ENCODE results near the gene MRPS34. TPM values are rescaled to one million over a fixed set of nuclear protein-coding genes. Genes with fewer than 3 reads are reported as not detected.
A peak's percentile ranks its signal among the peaks of the same experiment; 100 is the strongest.

Gene MRPS34
- total and polyA plus RNA-seq, 10 of the 15 experiments (the other 5 are each of a cell fraction or from before 2014, with no cell fraction given), result 3.6 to 285 (median 147) TPM

- FAIRE-seq (no peak), DNase-seq (ENCODE audit: low read depth, low spot score) (no peak), ATAC-seq (no peak)
- no peaks in the 10 kb centered on the region for H3K9me3 ChIP-seq (replicated peaks; ENCODE audit: control insufficient read depth, insufficient read depth, low read length)
- in situ Hi-C loops (cut with MboI), result no loop called here
- H3K79me2 ChIP-seq (ENCODE audit: control insufficient read depth, insufficient read depth, low read length), result no peaks in the 10 kb centered on the region
- ChIA-PET POLR2A (no interaction called here), CTCF (no interaction called here), RAD21 (ENCODE audit: unreplicated experiment) (no interaction called here), SMC1A (ENCODE audit: uncharacterized antibody, unreplicated experiment) (interaction anchor here (1.0 kb wide), 1 partner anchor 21 kb away, joined by 3 read pairs; no protein-coding TSS in a partner anchor)
- no peak overlapping the region for H3K9ac ChIP-seq (ENCODE audit: control insufficient read depth, insufficient read depth, low read length)
- H3K4me2 ChIP-seq (ENCODE audit: control insufficient read depth, insufficient read depth), result no peak overlapping the region
- no peak overlapping the region for H3K4me3 ChIP-seq
- no peak overlapping the region for H2AFZ ChIP-seq (ENCODE audit: control insufficient read depth, low read depth, low read length)
- H4K20me1 ChIP-seq (ENCODE audit: control insufficient read depth, insufficient read depth), result no peaks in the 10 kb centered on the region
- WGBS (ENCODE audit: insufficient coverage, insufficient replicate concordance, low lambda C conversion rate, missing lambda C conversion rate), result 82% methylated on average over 23 of the region's 25 CpGs
- H3K27me3 ChIP-seq (replicated peaks in 1 of 2; ENCODE audit: control insufficient read depth in 2 of 2, insufficient read depth in 2 of 2, low read length in 1 of 2), result no peaks in the 10 kb centered on the region
- no peaks in the 10 kb centered on the region for H3K4me1 ChIP-seq (ENCODE audit: control insufficient read depth, insufficient read depth, low read length)
- intact Hi-C loops (cut with micrococcal nuclease; ENCODE audit: unreplicated experiment), result no loop called here
- TSS peak; percentile 48 for BruUV-seq (replicated peaks)
- H3K27ac ChIP-seq (ENCODE audit: control insufficient read depth, insufficient read depth), result no peak overlapping the region
- H3K36me3 ChIP-seq (ENCODE audit: control insufficient read depth in 2 of 2, insufficient read depth in 2 of 2, low read length in 1 of 2), result peaks cover 6 to 13% of the 10 kb centered on the region in 2 experiments
- TF ChIP-seq ASH2L (IDR thresholded peaks at IDR 0.05; ENCODE audit: borderline replicate concordance, low read depth) (no peak), SUPT20H (IDR thresholded peaks at IDR 0.05; ENCODE audit: borderline replicate concordance, control insufficient read depth, low read depth, low read length) (no peak), NFXL1 (IDR thresholded peaks at IDR 0.05; ENCODE audit: borderline replicate concordance) (no peak), ZNF592 (IDR thresholded peaks at IDR 0.05) (no peak), NR2C2 (IDR thresholded peaks at IDR 0.05; ENCODE audit: borderline replicate concordance, control insufficient read depth, insufficient read length, low read depth) (no peak), NKRF (conservative IDR thresholded peaks at IDR 0.05) (no peak), CTCF (IDR thresholded peaks at IDR 0.05 in 2 of 3, conservative IDR thresholded peaks at IDR 0.05 in 1 of 3; ENCODE audit: control insufficient read depth in 2 of 3, extremely low read depth in 1 of 3, insufficient read depth in 1 of 3, low read depth in 3 of 3, low read length in 3 of 3) (no peak), IRF3 (IDR thresholded peaks at IDR 0.05) (no peak), IRF5 (IDR thresholded peaks at IDR 0.05; ENCODE audit: borderline replicate concordance) (no peak), RELA (IDR thresholded peaks at IDR 0.05; ENCODE audit: borderline replicate concordance, partially characterized antibody) (no peak), EZH2 (IDR thresholded peaks at IDR 0.05; ENCODE audit: borderline replicate concordance, control insufficient read depth, low read depth, low read length) (no peak)
Observed at GRCh38 chr16:1745181-1745899, 27.6 kb downstream of the MRPS34 start.

Data from GM12878 (cell line).